Common myeloid progenitor, CD34-positive (primary cell): Measurements from ENCODE around the gene QPRT.

Experiments
- CTCF ChIA-PET: fragments of 350-600 bp; sonication (Branson Sonifier 250); formaldehyde crosslinking; loops from one replicate; lab custom pipeline; 2021; ENCODE audit warnings: antibody characterized with exemption; lab: Charles Lee
- POLR2A ChIA-PET: fragments of 350-600 bp; sonication (Branson Sonifier 250); formaldehyde crosslinking; loops from one replicate; lab custom pipeline; 2021; ENCODE audit warnings: antibody characterized with exemption; lab: Charles Lee
- DNase-seq, 3 donors: peaks; one replicate each; pipeline versions ENCODE4 v3.0.0 to v3.0.0-alpha.2; 2013
- H3K27ac ChIP-seq, 2 experiments: 1 replicate in 1 of 2; 2 replicates in 1 of 2; pipeline ENCODE4 v1.7.0; 2013; ENCODE audit warnings: inconsistent platforms in 2 of 2, low read length in 2 of 2, mild to moderate bottlenecking in 2 of 2, low read depth in 1 of 2, moderate library complexity in 1 of 2; ENCODE audit not compliant: severe bottlenecking in 2 of 2, insufficient read depth in 1 of 2, poor library complexity in 1 of 2
- H3K27me3 ChIP-seq, 5 experiments: replicated peaks in 2 of 5; 1 replicate in 3 of 5; 2 replicates in 2 of 5; pipeline versions ENCODE4 v1.6.1 to v1.7.0; 2013; ENCODE audit warnings: low read length in 4 of 5, mild to moderate bottlenecking in 2 of 5, moderate library complexity in 2 of 5, inconsistent platforms in 1 of 5; ENCODE audit not compliant: insufficient read depth in 5 of 5, control insufficient read depth in 4 of 5
- H3K36me3 ChIP-seq, 4 experiments: 1 replicate in 2 of 4; 2 replicates in 2 of 4; pipeline versions ENCODE4 v1.6.1 to v1.7.0; 2013; ENCODE audit warnings: low read length in 3 of 4, control low read depth in 1 of 4, mild to moderate bottlenecking in 1 of 4; ENCODE audit not compliant: control insufficient read depth in 4 of 4, insufficient read depth in 4 of 4
- H3K4me1 ChIP-seq, 4 experiments: 1 replicate in 3 of 4; 2 replicates in 1 of 4; pipeline versions ENCODE4 v1.6.1 to v1.7.1; 2013; ENCODE audit warnings: low read length in 3 of 4, mild to moderate bottlenecking in 3 of 4, control low read depth in 1 of 4, inconsistent platforms in 1 of 4, moderate library complexity in 1 of 4; ENCODE audit not compliant: control insufficient read depth in 4 of 4, insufficient read depth in 4 of 4; ENCODE audit errors: control extremely low read depth in 1 of 4
- H3K4me3 ChIP-seq, 7 experiments: 1 replicate in 4 of 7; 2 replicates in 3 of 7; pipeline versions ENCODE4 v1.5.1 to v1.7.0; 2013; ENCODE audit warnings: mild to moderate bottlenecking in 7 of 7, low read length in 6 of 7, moderate library complexity in 6 of 7, inconsistent platforms in 2 of 7, low read depth in 2 of 7, control low read depth in 1 of 7; ENCODE audit not compliant: insufficient read depth in 4 of 7, control insufficient read depth in 1 of 7; ENCODE audit errors: extremely low read depth in 1 of 7
- H3K9me3 ChIP-seq, 5 experiments: 1 replicate in 4 of 5; 2 replicates in 1 of 5; pipeline versions ENCODE4 v1.6.1 to v1.7.1; 2013; ENCODE audit warnings: low read length in 4 of 5, mild to moderate bottlenecking in 2 of 5, inconsistent platforms in 1 of 5, low read depth in 1 of 5, moderate library complexity in 1 of 5; ENCODE audit not compliant: control insufficient read depth in 4 of 5, insufficient read depth in 2 of 5; ENCODE audit errors: control extremely low read depth in 1 of 5
- WGBS: methylation state at CpG from one replicate; pipeline ENCODE4 v1.1.5; 2013; ENCODE audit not compliant: insufficient coverage; 5-methylcytosine and 5-hydroxymethylcytosine counted together

QPRT gene

GRCh38 chr16:29696881-29697331 lies 17.9 kb downstream of the QPRT start:
- WGBS: 100% methylated on average over 21 of the region's 21 CpGs
- POLR2A ChIA-PET: no interaction called here
- CTCF ChIA-PET: interaction anchor here (0.8 to 1.9 kb wide), 4 partner anchors 13 to 151 kb away, joined by 3 to 11 read pairs (median 4); partner anchors contain the start of gene MVP

DNA sequence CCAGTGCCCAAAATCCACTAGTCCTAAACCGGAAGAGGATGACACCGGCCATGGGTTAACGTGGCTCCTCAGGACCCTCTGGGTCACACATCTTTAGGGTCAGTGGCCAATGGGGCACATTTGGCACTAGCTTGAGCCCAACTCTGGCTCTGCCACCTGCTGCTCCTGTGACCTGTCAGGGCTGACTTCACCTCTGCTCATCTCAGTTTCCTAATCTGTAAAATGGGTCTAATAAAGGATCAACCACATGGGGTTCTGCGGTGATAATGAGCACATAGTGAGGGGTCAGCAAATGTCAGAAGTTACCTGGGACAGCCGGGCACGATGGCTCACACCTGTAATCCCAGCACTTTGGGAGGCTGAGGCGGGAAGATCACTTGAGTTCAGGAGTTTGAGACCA lies 18.4 kb downstream of the QPRT start:
- CTCF ChIA-PET: interaction anchor here (1.6 kb wide), 1 partner anchor 123 kb away, joined by 3 read pairs; the partner anchor contains the start of gene MVP
- Histone ChIP-seq H3K27me3 (peaks cover 0 to 9% (median 0%) of the 10 kb centered on the region in 5 experiments), H3K4me1 (peaks cover 0 to 16% (median 10%) of the 10 kb centered on the region in 4 experiments), H3K27ac (no peak overlapping the region), H3K9me3 (peaks cover 0 to 5% (median 0%) of the 10 kb centered on the region in 5 experiments), H3K36me3 (peaks cover 0 to 15% (median 0%) of the 10 kb centered on the region in 4 experiments), H3K4me3 (no peak overlapping the region)
- 100% methylated on average over 5 of the region's 7 CpGs for WGBS
- POLR2A ChIA-PET: no interaction called here
- no peak for DNase-seq

More at GRCh38 chr16:29696881-29697331, 17.9 kb downstream of the QPRT start:
- Histone ChIP-seq H3K27ac (no peak overlapping the region), H3K4me3 (no peak overlapping the region), H3K4me1 (peaks cover 0 to 12% (median 6%) of the 10 kb centered on the region in 4 experiments), H3K9me3 (peaks cover 0 to 5% (median 0%) of the 10 kb centered on the region in 5 experiments), H3K27me3 (peaks cover 0 to 7% (median 0%) of the 10 kb centered on the region in 5 experiments), H3K36me3 (peaks cover 0 to 15% (median 0%) of the 10 kb centered on the region in 4 experiments)
- DNase-seq: no peak

DNA sequence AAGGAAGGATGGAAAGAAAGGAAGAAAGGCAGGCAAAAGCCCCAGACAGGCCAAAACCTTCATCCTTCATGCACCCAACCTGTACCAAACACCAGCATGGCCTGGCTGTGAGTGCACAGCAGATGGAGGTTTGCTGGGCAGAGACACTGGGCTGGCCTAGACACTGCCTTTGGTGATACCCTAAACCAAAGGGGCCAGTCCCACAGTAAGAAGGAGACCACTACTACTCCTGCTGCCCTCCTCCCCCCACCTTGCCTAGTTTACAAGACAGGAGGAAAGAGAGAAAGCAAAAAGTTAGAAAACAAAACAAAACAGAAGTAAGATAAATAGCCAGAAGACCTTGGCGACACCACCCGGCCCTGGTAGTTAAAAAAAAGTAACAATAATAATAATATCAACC lies 19.1 kb downstream of the QPRT start:
- ChIA-PET POLR2A (no interaction called here), CTCF (interaction anchor here (2.2 to 5.1 kb wide), 4 partner anchors 9 to 121 kb away, joined by 5 to 46 read pairs (median 20); partner anchors contain the start of genes MVP, PAGR1 and SPN)
- no peak overlapping the region for H3K4me3 ChIP-seq
- peaks cover 0 to 15% (median 0%) of the 10 kb centered on the region in 4 experiments for H3K36me3 ChIP-seq
- H3K9me3 ChIP-seq: peaks cover 0 to 5% (median 0%) of the 10 kb centered on the region in 5 experiments
- H3K27ac ChIP-seq: no peak overlapping the region
- WGBS: no CpG with 5 or more reads among the region's 2 CpGs
- peaks cover 0 to 9% (median 0%) of the 10 kb centered on the region in 5 experiments for H3K27me3 ChIP-seq
- DNase-seq: no peak
- H3K4me1 ChIP-seq: peaks cover 0 to 21% (median 14%) of the 10 kb centered on the region in 4 experiments

GRCh38 chr16:29698484-29699323 lies 19.7 kb downstream of the QPRT start:
- Histone ChIP-seq H3K27me3 (peaks cover 0 to 9% (median 0%) of the 10 kb centered on the region in 5 experiments), H3K4me3 (no peak overlapping the region), H3K27ac (no peak overlapping the region), H3K36me3 (peaks cover 0 to 15% (median 0%) of the 10 kb centered on the region in 4 experiments), H3K9me3 (peaks cover 0 to 5% (median 0%) of the 10 kb centered on the region in 5 experiments), H3K4me1 (peaks cover 0 to 21% (median 14%) of the 10 kb centered on the region in 4 experiments)
- no peak for DNase-seq
- CTCF ChIA-PET: interaction anchor here (0.6 to 5.1 kb wide), 23 partner anchors 10 to 368 kb away, joined by 3 to 46 read pairs (median 4); partner anchors contain the start of genes KIF22, MVP, PAGR1 and SPN
- POLR2A ChIA-PET: no interaction called here
- 94% methylated on average over 17 of the region's 17 CpGs for WGBS

DNA sequence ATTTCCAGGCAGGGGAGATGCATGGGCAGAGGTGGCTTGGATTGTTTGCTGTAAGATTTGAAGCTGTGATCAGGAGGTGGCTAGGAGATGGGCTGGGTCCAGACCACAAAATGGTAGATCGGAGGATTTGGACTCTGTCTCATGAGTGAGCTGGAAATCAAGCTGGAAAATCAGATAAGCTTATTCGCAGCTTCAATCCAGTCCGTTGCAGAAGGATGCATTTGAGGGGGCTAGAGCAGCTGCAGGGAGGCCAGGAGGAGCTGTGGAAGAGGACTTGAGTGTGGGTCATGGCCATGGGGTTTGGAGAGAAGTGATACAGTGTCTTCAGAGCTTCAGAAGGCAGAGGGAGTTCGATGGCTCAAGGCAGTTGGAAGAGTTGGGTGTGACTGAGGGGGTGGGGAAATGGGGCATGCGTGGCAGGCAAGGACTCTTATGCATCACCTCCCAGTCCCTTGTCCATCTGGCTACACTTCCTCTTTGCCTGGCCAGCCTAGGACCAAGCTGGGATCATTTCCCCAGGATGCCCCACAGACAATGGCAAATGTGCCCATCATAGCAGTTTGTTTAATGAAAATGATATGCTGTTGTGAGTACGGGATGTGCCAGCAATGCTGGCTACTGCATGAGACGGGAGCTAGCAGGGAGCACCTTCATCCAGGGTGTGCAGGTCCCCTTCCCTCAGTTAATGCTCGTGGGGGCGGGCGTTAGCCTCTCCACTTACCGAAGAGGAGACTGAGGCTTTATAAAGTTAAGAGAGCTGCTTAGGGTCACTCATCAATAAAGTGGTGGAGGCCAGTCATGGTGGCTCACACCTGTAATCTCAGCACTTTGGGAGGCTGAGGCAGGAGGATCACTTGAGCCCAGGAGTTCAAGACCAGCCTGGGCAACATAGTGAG lies 20.6 kb downstream of the QPRT start:
- Histone ChIP-seq H3K36me3 (peaks cover 0 to 14% (median 0%) of the 10 kb centered on the region in 4 experiments), H3K9me3 (peaks cover 0 to 5% (median 0%) of the 10 kb centered on the region in 5 experiments), H3K4me3 (no peak overlapping the region), H3K4me1 (peaks cover 0 to 21% (median 14%) of the 10 kb centered on the region in 4 experiments), H3K27me3 (peaks cover 0 to 9% (median 0%) of the 10 kb centered on the region in 5 experiments), H3K27ac (no peak overlapping the region)
- 86% methylated on average over 9 of the region's 11 CpGs for WGBS
- ChIA-PET CTCF (interaction anchor here (0.5 to 5.1 kb wide), 39 partner anchors 8 to 367 kb away, joined by 3 to 46 read pairs (median 4); partner anchors contain the start of genes KIF22, MVP, PAGR1 and SPN), POLR2A (interaction anchor here (0.5 kb wide), 1 partner anchor 374 kb away, joined by 4 read pairs; no protein-coding TSS in a partner anchor)
- DNase-seq: no peak

- WGBS: 22% methylated on average over 10 of the region's 14 CpGs
- ChIA-PET CTCF (interaction anchor here (0.5 to 5.1 kb wide), 31 partner anchors 9 to 332 kb away, joined by 3 to 46 read pairs (median 4); partner anchors contain the start of genes KIF22, MVP, PAGR1 and SPN), POLR2A (no interaction called here)
- peaks cover 0 to 9% (median 0%) of the 10 kb centered on the region in 5 experiments for H3K27me3 ChIP-seq
- H3K36me3 ChIP-seq: peaks cover 0 to 7% (median 0%) of the 10 kb centered on the region in 4 experiments
- peaks cover 0 to 21% (median 14%) of the 10 kb centered on the region in 4 experiments for H3K4me1 ChIP-seq
- peak overlapping the region in 1 of 7 experiments; percentile 7 for H3K4me3 ChIP-seq
- peak; percentile 85 to 90 (median 87) for DNase-seq
- H3K9me3 ChIP-seq: peaks cover 0 to 5% (median 0%) of the 10 kb centered on the region in 5 experiments
- H3K27ac ChIP-seq: no peak overlapping the region
Measured at GRCh38 chr16:29700253-29700987, 21.4 kb downstream of the QPRT start.
